Measurements from ENCODE around the gene PGRMC2. TPM values are rescaled to one million over a fixed set of nuclear protein-coding genes. Genes with fewer than 3 reads are reported as not detected.

PGRMC2 gene
- total RNA-seq, 2 donors from 2014 or later, result 14.8 to 20.2 TPM

DNA sequence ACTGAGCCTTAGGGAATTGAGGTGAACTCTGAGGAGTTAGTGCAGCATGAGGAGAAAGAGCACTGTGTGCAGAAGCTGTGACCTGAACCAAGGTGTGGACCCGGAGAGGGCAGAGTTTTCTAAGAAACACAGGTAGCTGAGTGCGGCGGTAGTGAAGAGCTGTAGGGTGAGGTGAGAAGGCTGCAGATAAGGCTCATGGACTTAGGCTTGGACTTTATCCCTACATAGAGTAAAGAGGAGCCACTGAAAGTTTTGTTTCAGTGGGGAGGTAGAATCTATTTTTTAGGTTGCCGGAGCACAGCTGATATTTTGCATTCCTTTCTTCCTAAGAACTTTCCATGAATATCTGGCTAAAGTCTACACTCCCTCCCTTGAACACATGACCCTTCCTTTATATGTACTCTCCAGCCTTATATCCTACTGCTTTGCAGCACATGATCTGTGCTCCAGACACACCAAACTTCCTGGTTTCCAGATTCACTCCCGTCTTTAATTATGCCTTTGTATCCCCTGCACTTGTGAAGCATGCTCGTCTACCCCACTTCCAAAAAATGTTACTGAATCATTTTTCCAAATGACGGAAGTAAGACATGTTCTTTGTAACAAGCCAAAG lies 10.6 kb upstream of the PGRMC2 start:
- WGBS, 2 donors, result 58 to 65% methylated on average over 7 of the region's 7 CpGs
- peak; percentile 53 for ATAC-seq
- Histone ChIP-seq H3K9me3 (no peaks in the 10 kb centered on the region), H3K4me1 (peaks cover 15% of the 10 kb centered on the region), H3K27me3 (no peaks in the 10 kb centered on the region), H3K27ac (no peak overlapping the region), H3K36me3 (replicated peaks in 1 of 2; ENCODE audit: insufficient read depth in 1 of 2, low read depth in 2 of 2) (no peaks in the 10 kb centered on the region), H3K4me3 (no peak overlapping the region)
- intact Hi-C loops (cut with DNase I), result no loop called here
- TF ChIP-seq, protein P1, sequence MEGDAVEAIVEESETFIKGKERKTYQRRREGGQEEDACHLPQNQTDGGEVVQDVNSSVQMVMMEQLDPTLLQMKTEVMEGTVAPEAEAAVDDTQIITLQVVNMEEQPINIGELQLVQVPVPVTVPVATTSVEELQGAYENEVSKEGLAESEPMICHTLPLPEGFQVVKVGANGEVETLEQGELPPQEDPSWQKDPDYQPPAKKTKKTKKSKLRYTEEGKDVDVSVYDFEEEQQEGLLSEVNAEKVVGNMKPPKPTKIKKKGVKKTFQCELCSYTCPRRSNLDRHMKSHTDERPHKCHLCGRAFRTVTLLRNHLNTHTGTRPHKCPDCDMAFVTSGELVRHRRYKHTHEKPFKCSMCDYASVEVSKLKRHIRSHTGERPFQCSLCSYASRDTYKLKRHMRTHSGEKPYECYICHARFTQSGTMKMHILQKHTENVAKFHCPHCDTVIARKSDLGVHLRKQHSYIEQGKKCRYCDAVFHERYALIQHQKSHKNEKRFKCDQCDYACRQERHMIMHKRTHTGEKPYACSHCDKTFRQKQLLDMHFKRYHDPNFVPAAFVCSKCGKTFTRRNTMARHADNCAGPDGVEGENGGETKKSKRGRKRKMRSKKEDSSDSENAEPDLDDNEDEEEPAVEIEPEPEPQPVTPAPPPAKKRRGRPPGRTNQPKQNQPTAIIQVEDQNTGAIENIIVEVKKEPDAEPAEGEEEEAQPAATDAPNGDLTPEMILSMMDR (IDR thresholded peaks at IDR 0.05), result no peak
- no peak for TF ChIP-seq POLR2A (IDR thresholded peaks at IDR 0.05)
- peak in 1 of 4 donors; percentile 32 for DNase-seq

DNA sequence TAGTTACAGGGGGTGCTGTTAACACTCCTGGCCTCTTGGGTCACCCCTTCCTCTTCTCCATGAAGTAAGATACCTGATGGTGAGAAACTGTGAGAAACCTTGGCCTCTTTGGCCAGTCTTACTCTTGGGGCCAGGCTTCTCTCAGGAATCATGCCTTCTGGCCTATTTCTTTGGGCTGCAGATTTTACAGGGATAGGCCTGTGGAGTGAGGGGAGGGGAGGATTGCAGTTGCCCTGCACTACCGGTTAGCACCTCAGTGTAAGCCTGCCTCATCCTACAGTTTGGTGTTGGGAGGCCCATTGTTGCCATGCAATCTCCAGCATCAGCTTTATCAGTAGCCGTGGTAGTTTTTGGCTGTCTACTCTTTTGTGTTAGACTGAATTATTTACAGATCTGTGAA lies 7.6 kb upstream of the PGRMC2 start:
- no peak for ATAC-seq
- intact Hi-C loops (cut with DNase I), result no loop called here
- WGBS, 2 donors, result 48 to 53% methylated on average over 2 of the region's 2 CpGs
- no peaks in the 10 kb centered on the region for H3K9me3 ChIP-seq
- no peak for DNase-seq
- H3K27ac ChIP-seq, result no peak overlapping the region
- peaks cover 15% of the 10 kb centered on the region for H3K4me1 ChIP-seq
- no peak for TF ChIP-seq POLR2A (IDR thresholded peaks at IDR 0.05)
- TF ChIP-seq, protein P1 (IDR thresholded peaks at IDR 0.05), result no peak
- no peak overlapping the region for H3K4me3 ChIP-seq
- H3K27me3 ChIP-seq, result no peaks in the 10 kb centered on the region
- H3K36me3 ChIP-seq (replicated peaks in 1 of 2; ENCODE audit: insufficient read depth in 1 of 2, low read depth in 2 of 2), result no peaks in the 10 kb centered on the region

DNA sequence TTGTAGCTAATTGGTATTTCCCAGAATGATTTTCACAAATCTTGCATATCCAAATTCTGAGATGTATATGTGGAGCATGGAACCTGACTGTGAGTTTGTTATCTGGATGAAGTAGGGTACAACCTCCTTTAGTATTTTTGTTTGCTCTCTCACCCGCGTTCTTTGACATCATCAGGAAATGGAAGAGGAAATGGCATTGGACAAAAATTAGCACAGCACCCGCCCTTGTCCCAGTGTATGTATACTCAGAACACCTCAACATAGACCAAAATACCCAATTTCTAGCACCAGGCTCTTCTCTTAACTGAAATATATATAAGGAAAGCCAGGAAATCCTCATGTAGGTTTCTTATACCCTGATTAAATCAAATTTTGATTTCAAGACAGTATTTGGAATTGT lies 6.9 kb upstream of the PGRMC2 start:
- no peaks in the 10 kb centered on the region for H3K36me3 ChIP-seq (replicated peaks in 1 of 2; ENCODE audit: insufficient read depth in 1 of 2, low read depth in 2 of 2)
- H3K27ac ChIP-seq, result no peak overlapping the region
- intact Hi-C loops (cut with DNase I), result no loop called here
- 68 to 76% methylated on average over 3 of the region's 3 CpGs for WGBS, 2 donors
- no peak for ATAC-seq
- TF ChIP-seq POLR2A (IDR thresholded peaks at IDR 0.05), result no peak
- no peak for DNase-seq
- H3K27me3 ChIP-seq, result no peaks in the 10 kb centered on the region
- H3K4me1 ChIP-seq, result peaks cover 15% of the 10 kb centered on the region
- no peak overlapping the region for H3K4me3 ChIP-seq
- H3K9me3 ChIP-seq, result no peaks in the 10 kb centered on the region

DNA sequence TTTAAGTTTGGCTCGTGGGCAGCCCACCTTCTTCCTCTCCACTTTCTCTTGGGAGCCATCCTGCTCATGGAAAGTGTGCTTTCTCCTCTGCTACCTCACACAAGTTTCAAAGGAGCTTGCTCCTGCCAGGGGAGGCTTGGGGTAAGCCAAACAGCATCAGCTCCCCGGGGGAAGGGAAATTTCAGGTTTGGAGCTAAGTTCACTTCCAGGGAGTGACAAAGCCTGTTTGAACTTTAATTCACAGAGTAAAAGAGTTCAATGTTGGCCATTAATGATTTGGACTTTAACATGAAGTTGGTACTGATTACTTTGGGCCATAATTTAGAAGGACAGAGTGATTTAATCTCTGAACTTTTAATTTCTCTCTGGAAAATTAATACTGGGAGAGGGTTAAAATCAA lies 4.7 kb upstream of the PGRMC2 start:
- Histone ChIP-seq H3K27me3 (no peaks in the 10 kb centered on the region), H3K9me3 (no peaks in the 10 kb centered on the region)
- 89 to 98% methylated on average over 2 of the region's 2 CpGs for WGBS, 2 donors

DNA sequence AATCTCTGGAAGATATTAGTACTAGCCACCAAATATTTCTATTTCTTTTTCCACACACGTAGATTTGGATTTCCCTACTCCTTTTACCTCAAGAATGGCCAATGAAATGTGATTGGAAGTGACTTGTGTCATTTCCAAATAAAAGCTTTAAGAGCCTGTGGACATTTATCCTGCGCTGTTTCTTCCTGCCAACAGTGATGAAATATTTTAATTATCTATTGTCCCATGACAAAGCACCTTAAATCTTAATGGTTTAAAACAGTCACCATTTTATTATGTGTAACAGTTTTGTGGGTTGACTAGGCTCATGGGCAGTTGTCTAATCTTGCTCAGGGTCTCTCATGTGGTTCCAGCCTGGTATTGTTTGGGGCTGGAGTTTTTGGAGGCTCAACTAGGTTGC lies 3.5 kb upstream of the PGRMC2 start:
- no peak for DNase-seq
- no peak for TF ChIP-seq POLR2A (IDR thresholded peaks at IDR 0.05)
- TF ChIP-seq, protein P1 (IDR thresholded peaks at IDR 0.05), result no peak
- H3K9me3 ChIP-seq, result no peaks in the 10 kb centered on the region
- no peak overlapping the region for H3K4me3 ChIP-seq
- no peak overlapping the region for H3K27ac ChIP-seq
- intact Hi-C loops (cut with DNase I), result no loop called here
- no peaks in the 10 kb centered on the region for H3K36me3 ChIP-seq (replicated peaks in 1 of 2; ENCODE audit: insufficient read depth in 1 of 2, low read depth in 2 of 2)
- no peak for ATAC-seq
- 92 to 95% methylated on average over 2 of the region's 2 CpGs for WGBS, 2 donors
- no peaks in the 10 kb centered on the region for H3K27me3 ChIP-seq
- no peaks in the 10 kb centered on the region for H3K4me1 ChIP-seq

More for the DNA sequence above, 4.7 kb upstream of the PGRMC2 start:
- Histone ChIP-seq H3K4me1 (no peaks in the 10 kb centered on the region), H3K36me3 (replicated peaks in 1 of 2; ENCODE audit: insufficient read depth in 1 of 2, low read depth in 2 of 2) (no peaks in the 10 kb centered on the region), H3K4me3 (no peak overlapping the region), H3K27ac (no peak overlapping the region)
- no peak for DNase-seq
- no peak for ATAC-seq
- no peak for TF ChIP-seq POLR2A (IDR thresholded peaks at IDR 0.05)
- TF ChIP-seq, protein P1 (IDR thresholded peaks at IDR 0.05), result no peak
- intact Hi-C loops (cut with DNase I), result no loop called here

All from body of pancreas (tissue), 4 donors.